ENCODE measurements around the gene RARRES2.
"Not testable (repeated sequence)": the region's sequence is repeated elsewhere in the genome, so short reads cannot be mapped to it uniquely, and the experiment has no call there.

The RARRES2 gene

DNA sequence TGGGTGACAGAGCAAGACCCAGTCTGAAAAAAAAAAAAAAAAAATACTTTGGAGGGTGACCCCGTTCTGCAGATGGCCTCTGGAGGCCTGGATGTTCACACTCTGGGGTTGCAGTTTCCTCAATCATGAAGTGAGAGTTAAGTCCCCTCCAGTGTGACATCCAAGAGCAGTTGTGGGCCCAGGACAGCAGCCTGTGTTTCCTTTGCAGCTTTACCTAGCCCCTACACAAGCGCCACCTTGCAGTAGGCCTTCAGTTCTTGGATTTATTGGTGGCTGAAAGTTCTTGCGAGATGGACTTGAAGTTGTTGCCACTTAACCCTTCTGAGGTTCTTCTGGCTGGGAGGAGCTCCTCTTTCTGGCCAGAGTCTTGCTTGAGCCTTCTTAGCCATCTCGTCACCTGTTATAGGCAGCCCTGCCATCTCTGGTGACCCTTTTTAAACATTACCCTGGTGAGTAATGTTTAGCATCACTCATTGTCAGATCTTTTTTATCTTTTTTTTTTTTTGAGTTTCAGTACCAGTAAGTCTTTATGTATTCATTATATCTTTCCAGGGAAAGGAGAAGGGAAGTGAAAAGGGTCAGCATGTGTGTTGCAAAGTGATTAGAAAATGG lies 14.7 kb downstream of the RARRES2 start:
- Histone ChIP-seq H3K4me3 (no peak overlapping the region), H3K27ac (peak overlapping the region in 1 of 21 experiments; percentile 10)

DNA sequence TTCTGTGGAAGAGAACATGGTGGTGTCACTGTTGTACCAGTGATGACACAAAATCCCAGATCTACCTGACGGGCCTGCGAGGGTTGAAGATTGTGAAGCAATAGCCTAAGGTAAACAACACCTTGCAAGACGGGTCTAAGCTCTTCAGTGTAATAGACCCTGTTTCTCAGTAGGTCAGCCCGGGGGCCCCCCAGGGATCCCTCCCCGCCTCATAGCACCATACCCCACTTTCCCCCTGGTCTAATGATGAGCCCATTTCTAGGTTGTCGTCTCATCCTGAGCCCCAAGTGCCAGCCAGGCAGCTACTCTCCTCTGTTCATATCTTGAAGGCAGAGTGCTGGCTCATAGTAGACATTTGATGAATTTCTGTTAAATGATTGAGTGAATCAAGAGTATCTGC lies 15.5 kb downstream of the RARRES2 start:
- H3K4me3 ChIP-seq = no peak overlapping the region
- H3K27ac ChIP-seq = peak overlapping the region in 1 of 21 experiments; percentile 95

DNA sequence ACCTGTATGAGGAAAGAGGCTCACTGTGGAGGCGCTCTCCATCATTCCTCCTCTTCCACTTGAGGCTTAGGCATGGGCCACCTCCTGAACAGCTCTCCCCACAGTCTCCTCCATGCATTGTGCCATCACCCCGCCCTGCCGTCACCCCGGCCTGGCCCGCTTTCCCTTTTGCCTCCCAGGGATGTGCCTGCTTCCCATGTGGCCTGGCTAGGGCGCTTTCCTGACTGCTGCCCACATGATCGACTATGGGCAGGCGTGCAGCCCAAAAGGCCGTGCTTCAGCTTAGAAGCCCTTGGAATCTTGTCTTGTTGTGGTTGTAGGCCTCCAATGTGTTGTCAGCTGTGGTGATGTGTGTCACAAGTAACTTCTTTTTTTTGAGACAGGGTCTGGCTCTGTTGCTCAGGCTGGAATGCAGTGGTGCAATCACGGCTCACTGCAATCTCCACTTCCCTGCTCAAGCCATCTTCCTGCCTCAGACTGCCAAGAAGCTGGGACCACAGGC lies 16.3 kb downstream of the RARRES2 start:
- peak overlapping the region in 9 of 21 experiments; percentile 24 to 99 (median 92) for H3K27ac ChIP-seq
- no peak overlapping the region for H3K4me3 ChIP-seq

DNA sequence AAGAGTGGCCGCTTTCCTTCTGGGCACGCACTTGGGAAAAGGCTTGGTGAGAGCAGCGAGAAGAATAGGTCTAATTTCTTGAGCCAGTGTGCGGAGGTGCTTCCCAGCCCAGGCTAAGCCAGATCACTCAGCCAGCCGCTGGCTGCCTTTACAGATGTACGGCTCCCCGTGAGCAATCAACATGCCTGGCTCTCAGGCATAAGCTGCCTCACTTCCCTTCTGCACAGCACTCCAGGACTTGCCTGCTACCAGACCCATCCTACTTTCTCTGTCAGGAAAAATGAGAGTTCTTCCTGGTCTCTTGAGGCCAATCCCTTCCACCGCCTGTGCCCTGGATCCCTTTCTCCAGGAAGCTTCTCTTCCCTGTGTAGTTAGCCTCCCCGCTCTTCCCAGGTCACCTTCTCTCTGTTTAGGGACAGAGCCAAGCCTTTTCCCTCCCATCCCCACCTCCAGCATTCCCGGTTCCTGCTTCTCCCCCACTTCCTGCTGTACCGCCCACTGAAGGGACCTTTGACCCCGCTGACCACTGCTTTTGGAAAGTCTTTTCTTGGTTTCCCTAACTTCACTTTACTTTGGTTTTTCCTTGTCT lies 17.0 kb downstream of the RARRES2 start:
- Histone ChIP-seq H3K4me3 (peak overlapping the region in 3 of 7 experiments; percentile 50 to 70 (median 54)), H3K27ac (peak overlapping the region in 16 of 21 experiments; percentile 26 to 99 (median 91))

DNA sequence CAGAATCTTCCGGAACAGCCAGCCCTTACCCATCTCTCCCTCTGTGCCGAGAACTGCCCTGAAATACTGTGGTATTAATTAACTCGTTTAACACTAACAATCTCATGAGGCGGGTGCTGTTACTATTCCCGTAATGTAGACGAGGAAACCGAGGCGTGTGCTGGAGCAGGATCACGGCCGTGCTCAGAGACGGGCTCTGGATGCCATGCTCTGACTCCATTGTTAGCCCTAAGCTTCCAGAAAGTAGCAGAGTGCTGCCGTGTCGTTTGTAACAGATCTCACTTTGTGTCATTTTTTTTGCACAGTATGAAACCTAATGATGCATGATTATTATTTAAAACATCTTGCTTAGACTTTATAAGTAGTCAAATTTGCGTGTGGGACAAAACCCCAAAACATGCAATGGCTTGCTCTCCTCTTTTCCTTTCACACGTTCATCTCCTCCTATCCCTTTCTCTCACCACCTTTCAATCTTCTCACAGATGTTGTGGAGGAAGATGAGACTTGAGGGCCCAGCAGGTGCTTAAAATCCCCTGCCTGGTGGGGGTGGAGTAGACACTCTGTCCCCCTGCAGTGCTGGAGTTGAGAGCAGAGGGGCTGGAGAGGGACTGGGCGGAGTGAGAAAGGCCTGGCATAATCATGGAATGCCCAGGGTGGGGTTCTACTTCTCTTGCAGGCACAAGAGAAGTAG lies 17.6 kb downstream of the RARRES2 start:
- peak overlapping the region; percentile 64 to 99 (median 90) for H3K27ac ChIP-seq
- H3K4me3 ChIP-seq = peak overlapping the region; percentile 50 to 70 (median 55)

DNA sequence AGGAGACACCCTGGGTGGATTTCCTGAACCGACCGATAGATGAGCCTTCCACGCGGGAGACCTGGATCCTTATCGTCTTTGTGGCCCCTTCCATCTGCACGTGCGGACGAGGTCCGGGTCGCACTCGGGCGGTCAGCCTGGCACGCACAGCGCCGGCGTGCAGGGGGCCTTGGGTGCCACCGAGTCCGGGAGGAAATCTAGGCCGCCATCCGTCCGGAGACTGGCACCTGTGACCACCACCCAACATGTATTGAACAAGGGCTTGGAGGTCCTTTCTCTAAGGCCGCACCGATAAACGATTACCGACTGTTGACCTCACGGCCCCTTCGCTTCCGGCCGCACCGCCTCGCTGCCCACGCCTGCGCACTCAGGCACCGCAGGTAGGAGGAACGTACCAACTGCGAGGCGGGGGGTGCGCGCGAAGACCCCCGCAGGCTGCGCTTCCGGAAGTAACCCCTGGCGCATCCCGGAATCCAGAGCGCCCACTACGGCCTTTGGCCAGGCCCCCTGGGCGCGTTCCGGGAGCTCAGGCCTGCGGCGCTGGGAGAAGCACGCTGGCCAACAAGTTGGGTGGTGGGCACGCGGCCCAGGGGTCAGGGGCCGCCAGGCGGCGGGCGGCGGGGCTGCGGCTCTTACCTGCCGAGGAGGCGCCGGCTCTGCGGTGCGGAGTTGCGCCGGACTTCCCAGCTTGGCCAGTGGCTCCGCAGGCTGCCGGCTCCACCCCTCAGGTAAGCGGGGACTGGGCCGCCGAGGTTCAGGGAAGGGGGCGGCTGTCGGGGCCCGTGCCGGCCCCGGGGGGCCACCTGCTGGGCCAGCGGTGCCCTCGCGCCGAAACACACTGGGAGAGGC lies 18.4 kb downstream of the RARRES2 start, which contains the start of the genes ACTR3C and LRRC61:
Gene ACTR3C (minus strand): TSS at position 713 of the 849 bp plus-strand sequence. CDS start 28,249 bp downstream, outside the sequence.
Gene LRRC61 (plus strand): TSS at position 523 of the 849 bp plus-strand sequence. CDS start 13,507 bp downstream, outside the sequence.
- Histone ChIP-seq H3K27ac (peak within 1 kb of the TSS; percentile 64 to 99 (median 90)), H3K4me3 (peak within 1 kb of the TSS; percentile 50 to 70 (median 55))

DNA sequence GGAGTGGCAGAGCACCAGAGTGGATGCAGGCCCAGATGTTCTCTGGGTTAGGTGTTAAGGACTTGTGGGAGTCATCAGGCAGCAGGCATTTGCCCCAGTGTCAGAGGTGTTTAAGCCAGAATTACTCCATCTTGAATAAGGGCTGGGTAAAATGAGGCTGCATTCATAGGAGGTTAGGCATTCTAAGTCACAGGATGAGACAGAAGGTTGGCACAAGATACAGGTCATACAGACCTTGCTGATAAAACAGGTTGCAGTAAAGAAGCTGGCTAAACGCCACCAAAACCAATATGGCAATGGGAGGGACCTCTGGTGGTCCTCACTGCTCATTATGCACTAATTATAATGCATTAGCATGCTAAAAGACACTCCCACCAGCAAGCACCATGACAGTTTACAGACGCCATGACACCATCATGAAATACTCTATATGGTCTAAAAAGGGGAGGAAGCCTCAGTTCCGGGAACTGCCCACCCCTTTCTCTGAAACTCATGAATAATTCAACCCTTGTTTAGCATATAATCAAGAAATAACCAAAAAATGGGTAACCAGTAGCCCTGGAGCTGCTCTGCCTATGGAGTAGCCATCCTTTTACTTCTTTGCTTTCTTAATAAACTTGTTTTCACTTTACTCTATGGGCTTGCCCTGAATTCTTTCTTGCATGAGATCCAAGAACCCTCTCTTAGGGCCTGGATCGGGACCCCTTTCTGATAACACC lies 19.2 kb downstream of the RARRES2 start:
- Histone ChIP-seq H3K4me3 (peak overlapping the region; percentile 50 to 70 (median 55)), H3K27ac (peak overlapping the region in 19 of 21 experiments; percentile 64 to 99 (median 90))

DNA sequence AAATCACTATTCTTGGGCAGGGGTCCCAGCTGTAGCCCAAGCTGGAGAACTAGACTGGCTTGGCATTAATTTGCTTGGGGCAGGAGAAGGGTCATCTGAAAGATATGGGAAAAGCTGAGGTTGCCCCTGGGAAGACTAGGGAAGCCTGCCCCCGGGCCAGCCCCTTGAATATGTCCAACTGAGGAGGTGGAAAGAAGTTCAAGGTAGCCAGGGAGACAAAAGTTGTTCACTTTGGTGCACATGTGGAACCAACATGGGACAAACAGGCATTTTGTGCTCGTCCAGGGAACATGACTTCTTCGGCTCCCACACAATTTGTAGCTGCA lies 19.7 kb downstream of the RARRES2 start:
- H3K4me3 ChIP-seq = no peak overlapping the region
- H3K27ac ChIP-seq = peak overlapping the region in 13 of 21 experiments; percentile 4 to 99 (median 44)

DNA sequence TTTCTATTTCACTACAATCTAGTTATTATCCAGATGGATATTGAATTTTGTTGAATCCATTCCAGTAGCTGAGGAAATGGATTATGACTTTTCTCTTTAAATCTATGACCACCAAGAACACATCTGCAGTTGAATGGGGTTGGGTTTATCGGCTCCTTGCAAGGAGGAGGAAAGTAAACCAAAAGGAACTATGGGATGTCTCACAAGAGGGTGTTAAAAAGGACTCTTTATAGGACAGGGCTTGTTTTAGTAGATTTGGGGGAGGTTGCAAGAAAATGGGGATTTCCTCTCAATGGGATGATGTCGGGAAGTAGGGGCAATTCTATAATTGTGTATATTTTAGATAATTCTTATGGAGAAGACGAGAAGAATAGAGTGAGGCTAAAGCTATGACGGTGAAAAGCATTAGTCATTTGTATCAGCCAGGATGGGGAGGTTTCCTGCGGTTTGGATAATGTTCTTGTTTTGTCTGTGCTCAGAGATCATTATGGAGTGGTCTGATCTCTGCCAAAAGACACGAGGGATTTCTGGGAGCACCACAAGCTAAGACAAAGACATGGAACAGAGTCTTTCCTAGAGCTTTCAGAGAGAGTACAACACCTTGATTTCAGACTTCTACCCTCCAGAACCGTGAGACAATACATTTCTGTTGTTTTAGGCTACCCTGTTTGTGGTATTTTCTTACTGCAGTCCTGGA lies 23.5 kb downstream of the RARRES2 start:
- Histone ChIP-seq H3K27ac (peak overlapping the region in 3 of 21 experiments; percentile 6 to 67 (median 8)), H3K4me3 (no peak overlapping the region)

DNA sequence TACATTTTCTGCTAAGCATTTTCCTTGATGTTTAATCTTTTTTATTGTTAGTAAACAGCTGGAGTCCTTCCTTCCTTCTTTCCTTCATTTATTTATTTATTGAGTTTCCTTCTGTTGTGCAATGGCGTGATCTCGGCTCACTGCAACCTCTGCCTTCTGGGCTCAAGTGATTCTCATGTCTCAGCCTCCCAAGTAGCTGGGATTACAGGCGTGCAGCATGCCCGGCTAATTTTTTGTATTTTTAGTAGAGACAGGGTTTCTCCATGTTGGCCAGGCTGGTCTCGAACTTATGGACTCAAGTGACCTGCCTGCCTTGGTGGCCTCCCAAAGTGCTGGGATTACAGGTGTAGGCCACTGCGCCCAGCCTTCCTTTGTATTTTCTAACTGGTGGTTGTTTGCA lies 24.4 kb downstream of the RARRES2 start:
- not testable (repeated sequence) for H3K27ac ChIP-seq, H3K4me3 ChIP-seq

DNA sequence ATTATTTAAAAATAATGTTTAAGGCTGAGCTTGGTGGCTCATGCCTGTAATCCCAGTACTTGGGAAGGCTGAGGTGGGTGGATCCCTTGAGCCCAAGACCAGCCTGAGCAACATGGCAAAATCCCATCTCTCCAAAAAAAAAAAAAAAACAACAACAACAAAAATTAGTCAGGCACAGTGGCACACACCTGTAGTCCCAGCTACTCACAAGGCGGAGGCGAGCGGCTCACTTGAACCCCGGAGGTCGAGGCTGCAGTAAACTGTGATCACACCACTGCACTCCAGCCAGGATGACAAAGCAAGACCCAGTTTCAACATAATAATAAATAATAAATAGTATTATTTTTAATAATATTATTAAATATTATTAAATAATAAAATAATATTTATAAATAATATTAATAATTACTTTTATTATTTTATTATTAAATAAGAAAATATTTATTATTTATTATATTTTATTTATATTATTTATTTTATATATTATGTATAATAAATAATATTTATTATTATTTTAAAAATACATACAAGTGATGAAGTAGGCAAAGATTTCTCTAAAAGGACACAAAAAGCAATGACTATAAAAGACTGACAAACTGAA lies 26.7 kb downstream of the RARRES2 start:
- H3K27ac ChIP-seq = no peak overlapping the region
- H3K4me3 ChIP-seq = no peak overlapping the region

DNA sequence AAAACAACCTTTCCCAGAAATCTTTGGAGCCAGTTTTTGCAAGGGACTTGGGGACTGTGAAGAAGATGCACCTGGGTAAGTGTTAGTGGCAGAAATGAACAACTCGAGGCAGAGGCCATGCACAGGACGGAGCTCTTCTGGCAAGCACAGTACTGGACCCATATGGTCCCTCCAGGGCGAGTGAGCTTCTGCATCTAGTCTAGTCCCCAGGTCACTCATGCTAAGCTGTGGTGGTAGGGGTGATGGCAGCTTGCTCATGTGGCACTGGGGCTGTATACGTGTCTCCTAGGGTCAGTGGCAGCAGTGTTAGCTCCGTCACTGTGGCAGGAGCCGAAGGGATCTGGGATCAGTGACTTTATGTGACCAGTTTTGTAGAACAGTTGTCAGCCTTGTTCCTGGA lies 27.6 kb downstream of the RARRES2 start:
- H3K27ac ChIP-seq = no peak overlapping the region
- no peak overlapping the region for H3K4me3 ChIP-seq

DNA sequence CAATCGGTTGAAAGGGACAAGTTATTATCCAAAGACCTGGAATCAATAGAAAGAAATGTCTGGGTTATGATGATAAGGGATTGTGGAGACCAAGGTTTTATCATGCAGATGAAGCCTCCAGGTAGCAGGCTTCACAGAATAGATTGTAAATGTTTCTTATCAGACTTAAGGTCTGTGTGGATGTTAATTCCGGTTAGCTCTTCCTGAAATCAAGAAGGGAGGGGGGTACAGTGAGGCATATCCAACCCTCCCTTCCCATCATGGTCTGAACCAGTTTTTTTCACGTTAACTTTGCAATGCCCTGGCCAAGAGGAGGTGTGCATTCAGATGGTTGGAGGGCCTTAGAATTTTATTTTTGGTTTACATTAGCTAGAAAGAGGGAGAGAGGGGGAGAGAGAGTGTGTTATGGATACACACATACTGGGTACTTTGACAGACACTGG lies 28.0 kb downstream of the RARRES2 start:
- no peak overlapping the region for H3K27ac ChIP-seq
- no peak overlapping the region for H3K4me3 ChIP-seq

DNA sequence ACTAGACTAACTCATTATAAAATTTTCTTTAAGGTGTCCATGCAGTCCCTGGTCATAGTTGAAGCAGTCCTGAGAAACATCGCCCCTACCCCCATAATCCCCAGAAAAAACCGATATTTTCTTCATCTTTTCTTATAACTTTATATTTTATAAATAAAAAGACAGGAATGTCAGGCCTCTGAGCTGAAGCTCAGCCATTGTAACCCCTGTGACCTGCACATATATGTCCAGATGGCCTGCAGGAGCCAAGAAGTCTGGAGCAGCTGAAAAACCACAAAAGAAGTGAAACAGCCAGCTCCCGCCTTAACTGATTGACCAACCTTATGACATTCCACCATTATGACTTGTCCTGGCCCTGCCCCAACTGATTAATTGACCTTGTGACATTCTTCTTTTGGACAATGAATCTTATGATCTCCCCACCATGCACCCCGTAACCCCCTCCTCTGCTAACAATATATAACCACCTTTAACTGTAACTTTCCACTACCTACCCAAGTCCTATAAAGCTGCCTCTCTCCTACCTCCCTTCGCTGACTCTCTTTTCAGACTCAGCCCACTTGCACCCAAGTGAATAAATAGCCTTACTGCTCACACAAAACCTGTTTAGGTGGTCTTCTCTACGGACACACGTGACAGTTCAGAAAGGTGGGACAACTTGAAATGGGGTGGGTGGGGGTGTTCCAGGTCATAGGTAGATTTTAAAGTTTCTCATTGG lies 28.6 kb downstream of the RARRES2 start:
- H3K4me3 ChIP-seq, H3K27ac ChIP-seq: not testable (repeated sequence)

DNA sequence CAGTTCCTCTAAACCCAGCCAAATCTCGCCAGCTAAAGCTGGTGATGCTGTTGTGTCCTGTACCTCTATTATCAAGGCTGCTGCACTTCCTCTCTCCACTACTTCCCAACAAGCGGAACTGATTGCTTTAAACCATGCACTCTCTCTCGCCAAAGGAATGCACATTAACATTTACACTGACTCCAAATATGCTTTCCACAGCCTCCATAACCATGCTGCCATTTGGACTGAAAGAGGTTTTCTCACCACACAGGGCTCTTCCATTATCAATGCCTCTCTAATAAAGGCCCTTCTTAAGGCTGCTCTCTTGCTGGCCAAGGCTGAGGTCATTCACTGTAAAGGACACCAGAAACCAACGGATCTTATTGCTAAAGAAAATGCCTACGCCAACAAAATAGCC lies 29.7 kb downstream of the RARRES2 start:
- no peak overlapping the region for H3K4me3 ChIP-seq

DNA sequence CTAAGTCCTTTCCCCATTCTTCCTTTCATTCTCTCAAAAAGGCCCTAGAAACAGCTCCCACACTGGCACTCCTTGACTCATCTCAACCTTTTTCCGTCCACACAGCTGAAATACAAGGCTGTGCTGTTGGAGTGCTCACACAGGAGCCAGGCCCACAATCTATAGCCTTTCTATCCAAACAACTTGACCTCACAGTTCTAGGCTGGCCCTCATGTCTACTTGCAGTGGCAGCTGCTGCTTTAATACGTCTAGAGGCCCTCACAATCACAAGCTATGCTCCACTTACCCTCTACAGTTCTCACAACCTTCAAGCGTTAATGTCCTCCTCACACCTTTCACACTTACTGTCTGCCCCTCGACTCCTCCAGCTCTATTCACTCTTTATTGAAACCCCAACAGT lies 30.3 kb downstream of the RARRES2 start:
- H3K27ac ChIP-seq = no peak overlapping the region
- no peak overlapping the region for H3K4me3 ChIP-seq

More for the DNA sequence above, 29.7 kb downstream of the RARRES2 start:
- H3K27ac ChIP-seq = no peak overlapping the region

DNA sequence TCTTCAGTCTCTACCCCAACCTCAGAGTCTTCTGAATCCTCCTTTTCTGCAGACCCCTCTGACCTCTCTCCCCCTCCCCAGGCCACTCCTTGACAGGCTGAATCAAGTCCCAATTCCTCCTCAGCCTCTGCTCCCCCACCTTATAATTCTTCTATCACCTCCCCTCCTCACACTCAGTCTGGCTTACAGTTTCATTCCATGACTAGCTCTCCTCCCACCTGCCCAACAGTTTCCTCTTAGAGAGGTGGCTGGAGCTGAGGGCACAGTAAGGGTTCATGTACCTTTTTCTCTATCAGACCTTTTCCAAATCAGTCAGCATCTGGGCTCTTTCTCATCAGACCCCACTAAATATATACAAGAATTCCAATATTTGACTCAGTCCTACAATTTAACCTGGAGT lies 32.9 kb downstream of the RARRES2 start:
- H3K27ac ChIP-seq = no peak overlapping the region
- H3K4me3 ChIP-seq = no peak overlapping the region
